Skeletal muscle satellite cell (primary cell): ENCODE data around the gene ADSS1.

Experiments used
- H3K27me3 ChIP-seq: 2 replicates; pipeline ENCODE4 v1.7.0; 2013; ENCODE audit warnings: low read length; ENCODE audit not compliant: control insufficient read depth, insufficient read depth
- H3K36me3 ChIP-seq: 2 replicates; pipeline ENCODE4 v1.7.0; 2013; ENCODE audit warnings: mild to moderate bottlenecking, control low read depth, low read length; ENCODE audit not compliant: insufficient read depth
- H3K4me1 ChIP-seq: 2 replicates; pipeline ENCODE4 v1.7.0; 2013; ENCODE audit warnings: low read length; ENCODE audit not compliant: control insufficient read depth, insufficient read depth
- H3K4me2 ChIP-seq: 2 replicates; pipeline ENCODE4 v1.7.0; 2013; ENCODE audit warnings: mild to moderate bottlenecking, low read length
- H3K4me3 ChIP-seq: 2 replicates; pipeline ENCODE4 v1.7.0; 2013; ENCODE audit warnings: low read length
- H3K9ac ChIP-seq: 2 replicates; pipeline ENCODE4 v1.7.0; 2013; ENCODE audit warnings: mild to moderate bottlenecking, low read depth, low read length, moderate library complexity
- H3K9me3 ChIP-seq: replicated peaks from 2 replicates; pipeline ENCODE4 v1.7.0; 2013; ENCODE audit warnings: mild to moderate bottlenecking, control low read depth, low read length

The ADSS1 gene

DNA sequence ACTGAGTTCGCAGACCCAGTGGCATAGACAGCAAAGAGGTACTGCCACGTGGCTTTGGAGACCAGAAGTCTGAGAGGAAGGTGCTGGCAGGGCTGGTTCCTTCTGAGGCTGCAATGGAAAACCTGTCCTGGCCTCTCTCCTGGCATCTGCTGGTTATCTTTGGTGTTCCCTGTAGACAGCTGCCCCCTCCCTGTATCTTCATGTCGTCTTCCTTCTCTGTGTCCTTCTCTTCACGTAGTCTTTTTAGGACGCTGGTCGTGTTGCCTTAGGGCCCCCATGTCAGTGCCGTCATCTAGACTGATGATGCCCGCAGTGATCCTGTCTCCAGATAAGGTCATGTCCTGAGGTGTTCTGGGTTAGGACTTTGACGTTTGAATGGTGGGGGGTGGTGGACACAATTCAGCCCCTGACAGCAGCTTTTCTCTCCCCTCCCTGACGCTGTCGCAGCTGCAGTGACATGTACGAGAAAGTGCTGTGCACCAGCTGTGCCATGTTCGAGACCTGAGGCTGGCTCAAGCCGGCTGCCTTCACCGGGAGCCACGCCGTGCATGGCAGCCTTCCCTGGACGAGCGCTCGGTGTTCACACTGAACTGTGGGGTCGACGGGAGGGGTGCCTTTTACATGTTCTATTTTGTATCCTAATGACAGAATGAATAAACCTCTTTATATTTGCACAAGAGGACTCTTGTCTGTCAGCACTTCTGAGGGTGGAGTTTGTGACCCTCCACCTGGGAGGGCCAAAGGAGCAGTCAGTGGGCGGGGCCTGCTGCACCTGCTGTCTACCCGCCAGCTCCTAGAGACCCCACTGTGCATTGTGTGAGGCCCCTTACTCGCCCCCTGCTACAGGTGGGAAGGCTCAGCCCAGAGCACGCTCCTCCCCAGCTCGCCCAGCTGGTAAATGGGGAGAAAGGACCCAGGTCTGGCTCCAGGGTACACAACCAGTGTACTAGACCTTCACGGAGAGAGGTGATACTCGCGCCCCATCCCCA is 35.2 kb downstream of the ADSS1 start:
- Histone ChIP-seq H3K36me3 (peaks cover 48% of the 10 kb centered on the region), H3K4me3 (no peak overlapping the region), H3K27me3 (no peaks in the 10 kb centered on the region), H3K9ac (no peak overlapping the region), H3K9me3 (no peaks in the 10 kb centered on the region), H3K4me2 (no peak overlapping the region), H3K4me1 (peaks cover 7% of the 10 kb centered on the region)

DNA sequence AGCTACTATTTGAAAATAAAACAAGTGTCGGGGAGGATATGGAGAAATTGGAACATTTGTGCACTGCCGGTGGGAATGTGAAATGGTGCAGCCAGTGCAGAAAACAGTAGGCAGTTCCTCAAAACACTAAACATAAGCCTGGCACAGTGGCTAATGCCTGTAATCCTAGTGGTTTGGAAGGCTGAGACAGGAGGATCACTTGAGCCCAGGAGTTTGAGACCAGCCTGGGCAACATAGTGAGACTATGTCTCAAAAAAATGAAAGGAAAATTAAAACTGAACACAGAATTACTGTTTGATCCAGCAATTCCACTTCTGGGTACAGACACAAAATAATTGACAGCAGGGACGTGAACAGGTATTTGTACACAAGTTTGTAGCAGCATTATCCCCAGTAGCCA is 41.5 kb downstream of the ADSS1 start:
- peaks cover 4% of the 10 kb centered on the region for H3K4me1 ChIP-seq
- H3K27me3 ChIP-seq: no peaks in the 10 kb centered on the region
- H3K4me3 ChIP-seq: no peak overlapping the region
- peaks cover 4% of the 10 kb centered on the region for H3K36me3 ChIP-seq
- no peaks in the 10 kb centered on the region for H3K9me3 ChIP-seq
- H3K9ac ChIP-seq: no peak overlapping the region
- no peak overlapping the region for H3K4me2 ChIP-seq

DNA sequence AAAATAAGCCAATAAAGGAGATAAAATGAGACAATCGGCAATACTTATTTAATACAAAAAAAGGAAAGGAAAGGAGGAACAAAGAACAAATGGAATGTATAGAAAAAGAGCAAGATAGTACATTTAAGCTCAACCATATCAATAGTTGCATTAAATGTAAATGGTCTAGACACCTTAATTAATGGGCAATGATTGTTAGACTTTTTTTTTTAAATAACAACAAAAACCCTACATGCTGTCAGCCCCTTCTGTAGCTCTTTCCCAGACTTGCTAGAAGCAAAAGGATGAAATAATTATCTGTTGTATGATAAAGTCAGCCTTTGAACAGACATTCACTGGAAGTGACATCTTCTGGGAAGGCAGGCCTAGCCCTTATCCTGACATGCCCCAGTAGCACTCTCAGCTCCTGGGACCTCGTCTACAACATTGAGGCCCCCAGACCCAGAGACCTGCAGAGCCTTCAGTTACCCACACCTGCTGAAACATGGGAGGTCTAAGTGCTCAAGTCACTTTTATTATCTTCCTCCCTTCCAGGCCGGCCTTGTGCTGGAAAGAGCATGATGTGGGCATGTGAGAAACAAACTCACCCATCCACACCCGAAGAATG is 42.3 kb downstream of the ADSS1 start:
- peaks cover 13% of the 10 kb centered on the region for H3K36me3 ChIP-seq
- H3K9ac ChIP-seq: no peak overlapping the region
- no peak overlapping the region for H3K4me2 ChIP-seq
- H3K9me3 ChIP-seq: no peaks in the 10 kb centered on the region
- H3K4me1 ChIP-seq: peaks cover 4% of the 10 kb centered on the region
- H3K27me3 ChIP-seq: no peaks in the 10 kb centered on the region
- H3K4me3 ChIP-seq: no peak overlapping the region

DNA sequence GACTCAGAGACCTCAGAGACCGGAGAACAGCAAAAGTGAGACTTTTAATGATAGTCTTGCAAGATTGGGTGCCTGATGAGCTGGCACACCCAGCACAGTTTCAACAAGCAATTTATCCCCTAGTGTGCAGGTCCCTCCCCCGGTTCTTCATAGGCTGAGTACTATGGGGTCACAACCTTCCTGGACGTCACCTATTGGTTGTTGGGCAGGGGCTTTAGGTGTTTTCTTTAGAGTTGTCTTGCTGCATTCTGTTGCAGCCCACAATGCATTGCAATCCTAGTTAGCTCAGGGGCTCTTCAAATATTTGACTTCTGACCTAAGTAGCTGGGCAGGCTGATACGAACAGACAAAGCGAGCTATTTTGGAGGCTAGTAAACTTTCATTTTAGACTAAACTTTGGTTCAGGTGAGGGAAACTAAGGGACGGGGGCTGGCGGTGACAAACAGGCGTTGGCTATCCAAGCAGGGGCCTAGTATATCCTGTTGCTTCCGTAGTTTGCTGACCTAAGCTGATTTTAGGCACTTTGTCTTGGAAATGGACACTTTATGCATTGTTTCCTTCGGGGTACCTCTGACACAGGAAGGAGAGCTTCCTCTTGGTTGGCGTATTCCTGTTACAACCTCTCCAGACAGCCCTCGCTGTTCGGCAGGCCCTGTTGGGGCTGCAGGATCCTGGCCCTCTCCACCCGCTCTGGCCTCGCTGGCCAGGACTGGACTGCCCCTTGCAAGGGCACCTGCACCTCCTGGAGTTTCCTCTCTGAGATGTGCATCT is 43.0 kb downstream of the ADSS1 start:
- Histone ChIP-seq H3K27me3 (no peaks in the 10 kb centered on the region), H3K9me3 (no peaks in the 10 kb centered on the region), H3K36me3 (peaks cover 20% of the 10 kb centered on the region), H3K9ac (no peak overlapping the region), H3K4me1 (peaks cover 4% of the 10 kb centered on the region), H3K4me3 (no peak overlapping the region), H3K4me2 (no peak overlapping the region)

DNA sequence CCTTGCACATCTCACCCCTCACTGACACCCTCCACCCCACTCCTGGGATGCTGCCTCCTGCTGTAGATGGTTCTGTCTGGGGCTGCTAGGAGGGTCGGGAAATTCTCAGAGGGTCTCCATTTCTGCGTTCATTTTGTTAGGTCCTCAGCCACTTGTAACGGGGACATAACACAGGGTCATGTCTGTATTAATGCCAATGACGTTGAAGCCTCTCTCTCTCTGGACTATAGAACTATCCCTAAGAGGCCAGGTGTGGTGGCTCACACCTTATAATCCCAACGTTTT is 43.5 kb downstream of the ADSS1 start:
- Histone ChIP-seq H3K4me3 (no peak overlapping the region), H3K9ac (no peak overlapping the region), H3K4me1 (peaks cover 4% of the 10 kb centered on the region), H3K27me3 (no peaks in the 10 kb centered on the region), H3K36me3 (peaks cover 25% of the 10 kb centered on the region), H3K4me2 (no peak overlapping the region), H3K9me3 (no peaks in the 10 kb centered on the region)

DNA sequence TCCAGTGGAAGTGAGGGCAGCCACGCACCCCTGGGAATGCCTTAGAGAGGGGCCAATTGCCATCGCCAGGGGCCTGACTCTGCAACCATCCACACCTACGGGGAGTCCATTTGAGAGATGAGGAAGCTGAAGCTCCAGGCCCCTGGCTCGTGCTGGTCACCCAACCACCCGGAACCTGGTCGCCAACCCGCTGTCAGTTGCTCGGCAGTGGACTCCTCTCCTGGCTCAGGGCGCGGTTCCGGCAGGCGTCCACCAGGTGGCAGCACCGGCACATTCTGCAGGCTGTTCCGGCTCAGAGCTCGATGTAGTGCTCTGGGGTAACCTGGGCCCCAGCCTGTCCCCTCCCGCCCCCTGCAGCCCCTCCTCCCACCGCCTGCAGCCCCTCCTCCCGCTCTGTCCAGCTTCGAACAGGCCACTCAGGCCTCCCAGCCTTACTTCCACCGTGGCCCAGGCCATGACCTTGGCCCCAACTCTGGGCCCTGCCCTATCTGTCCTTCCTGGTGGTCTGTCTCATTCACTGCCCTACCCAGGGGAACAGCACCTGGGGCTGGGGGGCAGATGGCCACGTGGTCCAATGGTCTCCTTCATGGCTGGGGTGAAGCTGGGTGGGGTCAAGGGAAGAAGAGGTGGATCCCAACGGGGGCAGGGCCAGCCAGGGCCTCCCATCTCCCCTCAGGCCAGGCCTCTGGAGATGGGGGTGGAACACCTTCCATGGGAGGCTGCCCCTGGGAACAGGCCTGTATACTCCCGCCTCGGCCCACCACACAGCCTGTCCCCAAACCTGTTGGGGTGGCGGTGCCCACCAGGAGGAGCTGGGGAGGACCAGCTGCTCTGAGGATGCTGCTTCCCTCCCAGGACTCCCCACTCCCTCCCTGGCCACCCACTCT is 44.7 kb downstream of the ADSS1 start:
- H3K36me3 ChIP-seq: peaks cover 36% of the 10 kb centered on the region
- no peak overlapping the region for H3K9ac ChIP-seq
- no peaks in the 10 kb centered on the region for H3K9me3 ChIP-seq
- peaks cover 4% of the 10 kb centered on the region for H3K4me1 ChIP-seq
- H3K27me3 ChIP-seq: no peaks in the 10 kb centered on the region
- H3K4me3 ChIP-seq: no peak overlapping the region
- no peak overlapping the region for H3K4me2 ChIP-seq

GRCh38 chr14:104769324-104770071 is 45.5 kb downstream of the ADSS1 start:
- Histone ChIP-seq H3K36me3 (peaks cover 40% of the 10 kb centered on the region), H3K9ac (no peak overlapping the region)

DNA sequence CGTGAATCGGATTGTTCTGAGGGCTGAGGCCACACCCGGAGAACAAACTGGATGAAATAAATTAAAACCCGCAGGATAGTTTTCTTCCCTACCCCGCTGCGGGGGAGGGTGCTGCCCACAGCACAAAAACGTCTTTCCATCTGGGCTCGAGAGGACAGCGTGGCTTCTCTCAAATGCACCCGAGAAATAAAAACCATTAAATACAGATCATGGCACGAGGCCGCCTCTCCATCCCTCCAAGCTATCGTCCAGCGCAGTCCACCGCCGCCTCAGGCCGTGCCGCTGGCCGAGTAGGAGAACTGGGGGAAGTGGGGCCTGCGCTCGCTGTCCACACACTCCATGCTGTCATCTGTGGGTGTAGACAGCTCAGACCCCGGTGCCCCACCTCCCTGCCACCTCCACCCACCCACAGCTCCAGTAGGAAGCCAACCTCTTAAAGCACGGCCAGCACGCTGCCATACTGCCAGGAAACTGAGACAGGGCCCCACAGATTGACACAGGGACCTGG is 46.1 kb downstream of the ADSS1 start:
- no peak overlapping the region for H3K9ac ChIP-seq
- H3K4me1 ChIP-seq: peaks cover 4% of the 10 kb centered on the region
- H3K4me2 ChIP-seq: no peak overlapping the region

More at GRCh38 chr14:104769324-104770071, 45.5 kb downstream of the ADSS1 start:
- H3K27me3 ChIP-seq: no peaks in the 10 kb centered on the region
- H3K4me2 ChIP-seq: no peak overlapping the region
- no peak overlapping the region for H3K4me3 ChIP-seq
- H3K4me1 ChIP-seq: peaks cover 4% of the 10 kb centered on the region
- no peaks in the 10 kb centered on the region for H3K9me3 ChIP-seq

GRCh38 chr14:104770851-104771272 is 46.8 kb downstream of the ADSS1 start:
- Histone ChIP-seq H3K4me3 (no peak overlapping the region), H3K9ac (no peak overlapping the region), H3K27me3 (no peaks in the 10 kb centered on the region), H3K4me2 (no peak overlapping the region), H3K4me1 (peaks cover 4% of the 10 kb centered on the region), H3K36me3 (peaks cover 52% of the 10 kb centered on the region), H3K9me3 (no peaks in the 10 kb centered on the region)

More for the DNA sequence above, 46.1 kb downstream of the ADSS1 start:
- H3K4me3 ChIP-seq: no peak overlapping the region
- H3K36me3 ChIP-seq: peaks cover 45% of the 10 kb centered on the region
- no peaks in the 10 kb centered on the region for H3K9me3 ChIP-seq
- no peaks in the 10 kb centered on the region for H3K27me3 ChIP-seq

DNA sequence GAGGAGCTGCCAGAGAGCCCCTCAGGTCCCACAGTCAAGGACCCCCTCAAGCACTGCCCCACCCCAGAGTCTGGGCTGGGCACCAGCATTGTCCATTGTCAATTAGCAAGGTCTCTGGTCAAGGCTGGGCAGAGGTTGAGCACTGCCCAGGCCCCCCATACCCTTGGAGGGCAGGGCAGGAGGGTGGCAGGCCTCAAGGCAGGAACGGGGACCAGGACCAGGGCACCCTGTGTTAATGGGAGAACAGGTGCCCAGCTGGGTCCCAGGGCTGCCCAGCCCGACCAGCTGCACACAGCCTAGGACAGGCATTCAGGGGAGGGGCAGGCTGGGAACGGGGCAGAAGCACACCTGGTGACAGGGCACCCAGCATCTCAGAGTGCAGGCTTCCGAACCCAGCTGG is 47.3 kb downstream of the ADSS1 start:
- Histone ChIP-seq H3K4me2 (no peak overlapping the region), H3K9ac (no peak overlapping the region), H3K4me1 (peaks cover 4% of the 10 kb centered on the region), H3K36me3 (peaks cover 54% of the 10 kb centered on the region), H3K4me3 (no peak overlapping the region), H3K27me3 (no peaks in the 10 kb centered on the region), H3K9me3 (no peaks in the 10 kb centered on the region)
